Mucosa of stomach (tissue), 1 donor: Measurements from ENCODE around the gene PMM1.
A peak's percentile ranks its signal among the peaks of the same experiment; 100 is the strongest.
"Not testable (repeated sequence)": the region's sequence is repeated elsewhere in the genome, so short reads cannot be mapped to it uniquely, and the experiment has no call there.

Source experiments
- H3K27me3 ChIP-seq: one replicate; pipeline ENCODE4 v1.7.0; 2013; ENCODE audit warnings: mild to moderate bottlenecking, low read length; ENCODE audit not compliant: control insufficient read depth, insufficient read depth
- H3K36me3 ChIP-seq: one replicate; pipeline ENCODE4 v1.7.0; 2013; ENCODE audit warnings: low read length; ENCODE audit not compliant: control insufficient read depth, insufficient read depth
- H3K4me1 ChIP-seq: one replicate; pipeline ENCODE4 v1.7.0; 2013; ENCODE audit warnings: mild to moderate bottlenecking, low read length; ENCODE audit not compliant: control insufficient read depth, insufficient read depth
- H3K4me3 ChIP-seq: one replicate; pipeline ENCODE4 v1.7.0; 2013; ENCODE audit warnings: low read length
- H3K9ac ChIP-seq: one replicate; pipeline ENCODE4 v1.7.0; 2013; ENCODE audit warnings: mild to moderate bottlenecking, low read length, moderate library complexity
- H3K9me3 ChIP-seq: one replicate; pipeline ENCODE4 v1.7.0; 2013; ENCODE audit warnings: mild to moderate bottlenecking, low read length, moderate library complexity; ENCODE audit not compliant: control insufficient read depth
- donor health status: Pancreatic carcinoma.

The PMM1 gene

GRCh38 chr22:41589391-41590241 lies at the start of gene PMM1:
PMM1 (minus strand) TSS chr22:41589840; CDS start chr22:41589805, 35 bp downstream.
- no peaks in the 10 kb centered on the region for H3K27me3 ChIP-seq
- no peaks in the 10 kb centered on the region for H3K36me3 ChIP-seq
- peak within 1 kb of the TSS; percentile 14 for H3K4me3 ChIP-seq
- no peaks in the 10 kb centered on the region for H3K9me3 ChIP-seq
- H3K9ac ChIP-seq: peak within 1 kb of the TSS; percentile 88
- H3K4me1 ChIP-seq: peaks cover 27% of the 10 kb centered on the region

GRCh38 chr22:41638748-41639147 lies 49.1 kb upstream of the PMM1 start:
- Histone ChIP-seq H3K4me3 (no peak overlapping the region), H3K4me1 (no peaks in the 10 kb centered on the region), H3K27me3 (no peaks in the 10 kb centered on the region), H3K9ac (no peak overlapping the region), H3K9me3 (no peaks in the 10 kb centered on the region), H3K36me3 (peaks cover 18% of the 10 kb centered on the region)

GRCh38 chr22:41638124-41638523 lies 48.5 kb upstream of the PMM1 start:
- no peaks in the 10 kb centered on the region for H3K9me3 ChIP-seq
- H3K36me3 ChIP-seq: peaks cover 18% of the 10 kb centered on the region
- no peak overlapping the region for H3K4me3 ChIP-seq
- H3K9ac ChIP-seq: no peak overlapping the region
- H3K27me3 ChIP-seq: no peaks in the 10 kb centered on the region
- H3K4me1 ChIP-seq: no peaks in the 10 kb centered on the region

DNA sequence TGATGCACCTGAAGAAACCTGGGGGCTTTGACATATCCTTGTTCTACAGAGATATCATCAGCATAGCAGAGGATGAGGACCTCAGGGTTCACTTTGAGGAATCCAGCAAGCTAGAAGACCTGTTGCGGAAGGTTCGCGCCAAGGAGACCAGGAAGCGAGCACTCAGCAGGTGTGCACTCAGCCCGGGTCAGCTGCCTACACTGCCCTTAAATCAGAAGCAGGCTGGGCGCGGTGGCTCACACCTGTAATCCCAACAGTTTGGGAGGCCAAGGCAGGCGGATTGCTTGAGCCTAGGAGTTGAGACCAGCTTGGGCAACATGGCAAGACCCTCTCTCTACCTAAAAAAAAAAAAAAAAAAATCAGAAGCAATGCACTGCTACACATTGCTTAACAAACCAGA lies 48.0 kb upstream of the PMM1 start:
- H3K4me1 ChIP-seq, H3K9ac ChIP-seq, H3K9me3 ChIP-seq, H3K27me3 ChIP-seq, H3K4me3 ChIP-seq: not testable (repeated sequence)
- H3K36me3 ChIP-seq: peaks cover 18% of the 10 kb centered on the region

DNA sequence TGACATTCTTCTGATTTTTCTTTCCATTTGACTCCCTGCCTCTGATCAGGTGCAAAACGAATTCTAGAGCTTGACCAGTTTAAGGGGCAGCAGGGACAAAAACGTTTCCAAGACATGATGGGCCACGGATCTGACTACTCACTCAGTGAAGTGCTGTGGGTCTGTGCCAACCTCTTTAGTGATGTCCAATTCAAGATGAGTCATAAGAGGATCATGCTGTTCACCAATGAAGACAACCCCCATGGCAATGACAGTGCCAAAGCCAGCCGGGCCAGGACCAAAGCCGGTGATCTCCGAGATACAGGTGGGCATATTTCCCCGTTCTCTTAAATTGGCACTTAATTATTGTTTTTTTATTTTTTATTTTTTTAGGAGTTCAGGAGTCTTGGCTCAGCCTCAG lies 46.8 kb upstream of the PMM1 start:
- Histone ChIP-seq H3K36me3 (peaks cover 18% of the 10 kb centered on the region), H3K9me3 (no peaks in the 10 kb centered on the region), H3K27me3 (no peaks in the 10 kb centered on the region), H3K9ac (no peak overlapping the region), H3K4me1 (no peaks in the 10 kb centered on the region), H3K4me3 (no peak overlapping the region)

DNA sequence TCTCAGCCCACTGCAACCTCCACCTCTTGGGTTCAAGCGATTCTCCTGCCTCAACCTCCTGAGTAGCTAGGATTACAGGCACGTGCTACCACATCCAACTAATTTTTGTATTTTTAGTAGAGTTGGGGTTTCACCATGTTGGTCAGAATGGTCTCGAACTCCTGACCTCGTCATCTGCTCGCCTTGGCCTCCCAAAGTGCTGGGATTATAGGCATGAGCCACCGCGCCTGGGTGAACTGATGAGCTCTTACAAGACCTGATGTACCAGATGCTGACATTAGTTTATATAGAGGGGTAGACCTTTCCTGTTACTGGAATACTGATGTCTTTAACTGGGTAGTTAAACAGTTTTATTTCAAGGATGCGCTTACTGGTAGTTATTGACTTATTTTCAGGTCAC lies 45.0 kb upstream of the PMM1 start:
- H3K9me3 ChIP-seq, H3K27me3 ChIP-seq, H3K9ac ChIP-seq, H3K4me1 ChIP-seq, H3K4me3 ChIP-seq: not testable (repeated sequence)
- peaks cover 18% of the 10 kb centered on the region for H3K36me3 ChIP-seq

DNA sequence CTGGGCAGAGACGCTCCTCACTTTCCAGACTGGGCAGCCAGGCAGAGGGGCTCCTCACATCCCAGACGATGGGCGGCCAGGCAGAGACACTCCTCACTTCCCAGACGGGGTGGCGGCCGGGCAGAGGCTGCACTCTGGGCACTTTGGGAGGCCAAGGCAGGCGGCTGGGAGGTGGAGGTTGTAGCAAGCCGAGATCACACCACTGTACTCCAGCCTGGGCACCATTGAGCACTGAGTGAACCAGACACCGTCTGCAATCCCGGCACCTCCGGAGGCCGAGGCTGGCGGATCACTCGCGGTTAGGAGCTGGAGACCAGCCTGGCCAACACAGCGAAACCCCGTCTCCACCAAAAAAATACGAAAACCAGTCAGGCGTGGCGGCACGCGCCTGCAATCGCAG lies 42.0 kb upstream of the PMM1 start:
- not testable (repeated sequence) for H3K4me3 ChIP-seq
- peaks cover 15% of the 10 kb centered on the region for H3K36me3 ChIP-seq

DNA sequence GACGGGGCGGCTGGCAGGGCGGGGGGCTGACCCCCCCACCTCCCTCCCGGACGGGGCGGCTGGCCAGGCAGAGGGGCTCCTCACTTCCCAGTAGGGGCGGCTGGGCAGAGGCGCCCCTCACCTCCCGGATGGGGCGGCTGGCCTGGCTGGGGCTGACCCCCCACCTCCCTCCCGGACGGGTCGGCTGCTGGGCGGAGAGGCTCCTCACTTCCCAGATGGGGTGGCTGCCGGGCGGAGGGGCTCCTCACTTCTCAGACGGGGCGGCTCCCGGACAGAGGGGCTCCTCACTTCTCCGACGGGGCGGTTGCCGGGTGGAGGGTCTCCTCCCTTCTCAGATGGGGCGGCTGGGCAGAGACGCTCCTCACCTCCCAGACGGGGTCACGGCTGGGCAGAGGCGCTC lies 41.5 kb upstream of the PMM1 start:
- H3K27me3 ChIP-seq, H3K4me1 ChIP-seq, H3K4me3 ChIP-seq, H3K9ac ChIP-seq, H3K9me3 ChIP-seq: not testable (repeated sequence)
- H3K36me3 ChIP-seq: peaks cover 11% of the 10 kb centered on the region

More for the DNA sequence above, 42.0 kb upstream of the PMM1 start:
- H3K9ac ChIP-seq, H3K27me3 ChIP-seq, H3K9me3 ChIP-seq, H3K4me1 ChIP-seq: not testable (repeated sequence)

GRCh38 chr22:41625577-41625976 lies 35.9 kb upstream of the PMM1 start:
- no peak overlapping the region for H3K9ac ChIP-seq
- H3K36me3 ChIP-seq: peaks cover 5% of the 10 kb centered on the region
- H3K4me1 ChIP-seq: peaks cover 7% of the 10 kb centered on the region
- H3K9me3 ChIP-seq: no peaks in the 10 kb centered on the region
- H3K4me3 ChIP-seq: no peak overlapping the region
- no peaks in the 10 kb centered on the region for H3K27me3 ChIP-seq

DNA sequence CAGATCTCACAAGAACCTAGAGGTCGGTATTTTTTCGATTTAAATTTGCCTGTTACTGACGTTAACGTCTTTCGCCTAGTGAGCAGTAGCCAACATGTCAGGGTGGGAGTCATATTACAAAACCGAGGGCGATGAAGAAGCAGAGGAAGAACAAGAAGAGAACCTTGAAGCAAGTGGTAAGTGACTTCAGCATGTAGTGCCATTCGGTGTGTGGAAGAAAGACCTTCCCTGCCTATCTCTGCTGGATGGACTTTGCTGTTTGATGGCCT lies 32.2 kb upstream of the PMM1 start:
- Histone ChIP-seq H3K27me3 (no peaks in the 10 kb centered on the region), H3K9ac (peak overlapping the region; percentile 90), H3K4me3 (peak overlapping the region; percentile 95), H3K36me3 (no peaks in the 10 kb centered on the region), H3K9me3 (no peaks in the 10 kb centered on the region), H3K4me1 (peaks cover 26% of the 10 kb centered on the region)

DNA sequence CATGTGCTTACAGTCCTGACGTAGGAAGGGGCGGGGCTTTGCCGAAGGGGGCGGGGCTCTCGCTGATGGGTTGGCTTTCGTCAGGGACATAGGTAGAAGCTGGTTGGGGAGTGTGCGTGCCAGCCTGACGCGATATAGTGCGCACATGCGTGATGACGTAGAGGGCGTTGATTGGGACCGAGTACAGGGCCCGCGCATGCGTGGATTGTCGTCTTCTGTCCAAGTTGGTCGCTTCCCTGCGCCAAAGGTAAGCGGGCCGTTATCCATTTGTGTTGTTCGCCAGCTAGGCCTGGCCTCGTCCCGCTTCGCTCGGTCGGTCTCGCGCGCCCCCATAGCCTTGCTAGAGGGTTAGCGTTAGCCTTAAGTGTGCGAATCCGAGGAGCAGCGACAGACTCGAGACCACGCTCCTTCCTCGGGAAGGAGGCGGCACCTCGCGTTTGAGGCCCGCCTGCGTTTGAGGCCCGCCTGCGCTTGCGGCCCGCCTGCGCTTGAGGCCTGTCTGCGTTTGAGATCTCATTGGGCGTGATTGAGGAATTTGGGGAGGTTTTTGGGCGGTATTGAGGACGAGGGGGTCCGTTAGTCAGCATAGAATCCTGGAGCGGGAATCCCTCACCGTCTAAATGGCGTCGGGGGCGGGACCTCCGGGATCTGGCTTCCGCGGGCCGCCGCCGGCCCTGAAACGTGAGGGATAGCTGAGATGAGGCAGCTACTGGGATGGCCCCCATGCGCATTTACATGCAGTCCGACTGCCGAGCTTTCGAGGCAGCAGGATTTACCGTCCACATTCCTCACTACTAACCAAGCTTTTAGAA lies 31.7 kb upstream of the PMM1 start, which contains the start of gene XRCC6:
TSS of gene XRCC6 (plus strand) at position 197 of the 812 bp plus-strand sequence. CDS start 710 bp downstream, outside the sequence.
- no peaks in the 10 kb centered on the region for H3K9me3 ChIP-seq
- H3K27me3 ChIP-seq: no peaks in the 10 kb centered on the region
- peaks cover 26% of the 10 kb centered on the region for H3K4me1 ChIP-seq
- peak within 1 kb of the TSS; percentile 94 for H3K9ac ChIP-seq
- H3K4me3 ChIP-seq: peak within 1 kb of the TSS; percentile 95
- no peaks in the 10 kb centered on the region for H3K36me3 ChIP-seq

- H3K36me3 ChIP-seq: no peaks in the 10 kb centered on the region
- peak within 1 kb of the TSS; percentile 94 for H3K9ac ChIP-seq
- peaks cover 26% of the 10 kb centered on the region for H3K4me1 ChIP-seq
- no peaks in the 10 kb centered on the region for H3K27me3 ChIP-seq
- peak within 1 kb of the TSS; percentile 95 for H3K4me3 ChIP-seq
- H3K9me3 ChIP-seq: no peaks in the 10 kb centered on the region
These were observed 31.0 kb upstream of the PMM1 start, which contains the start of gene DESI1 for GRCh38 chr22:41620589-41621098. DESI1 (minus strand) TSS chr22:41621043; CDS start chr22:41620839, 204 bp downstream.
